Neuronal stem cell (in vitro differentiated cells): Measurements from ENCODE around the gene FBXL19.
A peak's percentile ranks its signal among the peaks of the same experiment; 100 is the strongest.

Experiments
- DNase-seq: peaks from one replicate; pipeline ENCODE4 v3.0.0-alpha.2; 2013; ENCODE audit warnings: low spot score
- H2AFZ ChIP-seq: one replicate; pipeline ENCODE4 v1.6.1; 2013; ENCODE audit warnings: mild to moderate bottlenecking, low read length, inconsistent platforms
- H2AK5ac ChIP-seq: 2 replicates; pipeline ENCODE4 v1.6.1; 2013; ENCODE audit warnings: low read depth, mild to moderate bottlenecking, inconsistent platforms, low read length, moderate library complexity, mixed read lengths
- H2BK120ac ChIP-seq: 2 replicates; pipeline ENCODE4 v1.6.1; 2013; ENCODE audit warnings: low read depth, mild to moderate bottlenecking, inconsistent platforms, low read length, moderate library complexity, mixed read lengths
- H2BK12ac ChIP-seq: one replicate; pipeline ENCODE4 v1.6.1; 2013; ENCODE audit warnings: low read length, inconsistent platforms
- H2BK15ac ChIP-seq: 2 replicates; pipeline ENCODE4 v1.6.1; 2013; ENCODE audit warnings: mild to moderate bottlenecking, low read length, inconsistent platforms, mixed read lengths
- H2BK5ac ChIP-seq: one replicate; pipeline ENCODE4 v1.6.1; 2013; ENCODE audit warnings: inconsistent platforms, mild to moderate bottlenecking, low read length, moderate library complexity
- H3K14ac ChIP-seq: one replicate; pipeline ENCODE4 v1.6.1; 2013; ENCODE audit warnings: low read length, inconsistent platforms
- H3K18ac ChIP-seq: 2 replicates; pipeline ENCODE4 v1.6.1; 2013; ENCODE audit warnings: low read length, inconsistent platforms
- H3K23ac ChIP-seq: 2 replicates; pipeline ENCODE4 v1.6.1; 2013; ENCODE audit warnings: low read depth, mild to moderate bottlenecking, mixed read lengths, low read length, inconsistent platforms; ENCODE audit not compliant: poor library complexity
- H3K27ac ChIP-seq: replicated peaks from 3 replicates; pipeline ENCODE4 v1.5.1; 2013; ENCODE audit warnings: low read length, inconsistent platforms
- H3K27me3 ChIP-seq, 3 experiments: 2 replicates each; pipeline ENCODE4 v1.6.1; 2013; ENCODE audit warnings: low read length in 3 of 3, mild to moderate bottlenecking in 2 of 3, inconsistent platforms in 1 of 3, low read depth in 1 of 3, mixed read lengths in 1 of 3, moderate library complexity in 1 of 3; ENCODE audit not compliant: control insufficient read depth in 3 of 3, insufficient read depth in 3 of 3
- H3K36me3 ChIP-seq, 2 donors: replicated peaks in 1 of 2; 2 replicates each; pipeline ENCODE4 v1.6.1; 2013; ENCODE audit warnings: low read length in 2 of 2; ENCODE audit not compliant: control insufficient read depth in 2 of 2, insufficient read depth in 2 of 2
- H3K4ac ChIP-seq: 2 replicates; pipeline ENCODE4 v1.6.1; 2013; ENCODE audit warnings: inconsistent platforms, mild to moderate bottlenecking, low read length, moderate library complexity
- H3K4me1 ChIP-seq, 2 donors: 1 replicate in 1 of 2; 2 replicates in 1 of 2; pipeline ENCODE4 v1.6.1; 2013; ENCODE audit warnings: low read length in 2 of 2, low read depth in 1 of 2; ENCODE audit not compliant: control insufficient read depth in 2 of 2, insufficient read depth in 1 of 2
- H3K4me2 ChIP-seq: one replicate; pipeline ENCODE4 v1.6.1; 2013; ENCODE audit warnings: mild to moderate bottlenecking, low read length, inconsistent platforms; ENCODE audit not compliant: insufficient read depth, poor library complexity, severe bottlenecking
- H3K4me3 ChIP-seq, 2 donors: 2 replicates each; pipeline ENCODE4 v1.5.1; 2013; ENCODE audit warnings: low read length in 2 of 2, mild to moderate bottlenecking in 2 of 2, inconsistent platforms in 1 of 2, moderate library complexity in 1 of 2
- H3K79me1 ChIP-seq: one replicate; pipeline ENCODE4 v1.6.1; 2013; ENCODE audit warnings: low read depth, mild to moderate bottlenecking, inconsistent platforms, low read length, moderate library complexity
- H3K9ac ChIP-seq: one replicate; pipeline ENCODE4 v1.6.1; 2013; ENCODE audit warnings: mild to moderate bottlenecking, low read depth, low read length, inconsistent platforms; ENCODE audit not compliant: poor library complexity
- H3K9me3 ChIP-seq, 2 donors: replicated peaks in 1 of 2; 2 replicates each; pipeline versions ENCODE3 to v1.6.1; 2013; ENCODE audit warnings: low read length in 2 of 2, mild to moderate bottlenecking in 2 of 2, inconsistent platforms in 1 of 2, low read depth in 1 of 2, mixed read lengths in 1 of 2, moderate library complexity in 1 of 2; ENCODE audit not compliant: control insufficient read depth in 2 of 2, insufficient read depth in 1 of 2
- H4K8ac ChIP-seq: one replicate; pipeline ENCODE4 v1.6.1; 2013; ENCODE audit warnings: low read depth, mild to moderate bottlenecking, inconsistent platforms, low read length, moderate library complexity
- H4K91ac ChIP-seq: one replicate; pipeline ENCODE4 v1.6.1; 2013; ENCODE audit warnings: low read length, low read depth, mild to moderate bottlenecking, inconsistent platforms; ENCODE audit not compliant: poor library complexity
- WGBS, 2 donors: extraction: QIAGEN DNeasy Blood & Tissue Kit; methylation state at CpG; one replicate each; pipeline ENCODE4 v1.1.7; 2013; ENCODE audit warnings: missing lambda C conversion rate in 2 of 2, mixed read lengths in 1 of 2; ENCODE audit not compliant: insufficient read length in 2 of 2, insufficient replicate concordance in 1 of 2; ENCODE audit errors: extremely low coverage in 2 of 2; 5-methylcytosine and 5-hydroxymethylcytosine counted together

The FBXL19 gene

DNA sequence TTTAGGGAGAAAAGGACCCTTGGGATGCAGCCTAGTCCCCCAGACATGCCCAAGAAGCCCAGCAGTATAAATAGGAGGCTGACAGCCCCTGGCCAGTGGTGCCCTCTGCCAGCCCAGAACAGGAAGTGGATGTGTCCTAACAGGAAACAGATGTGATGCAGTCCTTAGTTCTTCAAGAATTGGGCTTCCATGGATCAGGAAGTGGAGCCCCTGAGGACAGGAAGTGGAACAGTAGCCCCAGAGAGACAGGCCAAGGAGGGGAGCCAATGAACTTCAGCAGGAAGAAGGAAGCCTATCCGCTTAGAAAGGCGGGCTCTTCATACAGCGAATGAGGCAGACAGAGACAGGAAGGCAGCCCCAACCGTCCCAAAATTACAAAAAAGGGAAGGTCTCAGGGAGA is 19.8 kb upstream of the FBXL19 start:
- Histone ChIP-seq H3K4ac (no peak overlapping the region), H3K4me2 (no peak overlapping the region), H4K8ac (no peak overlapping the region), H3K23ac (no peak overlapping the region), H2AFZ (peak overlapping the region; percentile 79), H2BK15ac (no peak overlapping the region), H4K91ac (no peak overlapping the region), H2AK5ac (no peak overlapping the region), H3K79me1 (no peaks in the 10 kb centered on the region), H3K18ac (no peak overlapping the region), H3K9ac (no peak overlapping the region), H2BK5ac (no peak overlapping the region), H2BK120ac (no peak overlapping the region), H3K9me3 (no peaks in the 10 kb centered on the region), H2BK12ac (no peak overlapping the region), H3K36me3 (peaks cover 0 to 2% of the 10 kb centered on the region in 2 donors), H3K14ac (no peak overlapping the region), H3K4me1 (peaks cover 5 to 8% of the 10 kb centered on the region in 2 donors), H3K27me3 (no peaks in the 10 kb centered on the region), H3K4me3 (no peak overlapping the region), H3K27ac (no peak overlapping the region)
- no CpG with 5 or more reads among the region's 4 CpGs for WGBS, 2 donors
- DNase-seq: no peak

DNA sequence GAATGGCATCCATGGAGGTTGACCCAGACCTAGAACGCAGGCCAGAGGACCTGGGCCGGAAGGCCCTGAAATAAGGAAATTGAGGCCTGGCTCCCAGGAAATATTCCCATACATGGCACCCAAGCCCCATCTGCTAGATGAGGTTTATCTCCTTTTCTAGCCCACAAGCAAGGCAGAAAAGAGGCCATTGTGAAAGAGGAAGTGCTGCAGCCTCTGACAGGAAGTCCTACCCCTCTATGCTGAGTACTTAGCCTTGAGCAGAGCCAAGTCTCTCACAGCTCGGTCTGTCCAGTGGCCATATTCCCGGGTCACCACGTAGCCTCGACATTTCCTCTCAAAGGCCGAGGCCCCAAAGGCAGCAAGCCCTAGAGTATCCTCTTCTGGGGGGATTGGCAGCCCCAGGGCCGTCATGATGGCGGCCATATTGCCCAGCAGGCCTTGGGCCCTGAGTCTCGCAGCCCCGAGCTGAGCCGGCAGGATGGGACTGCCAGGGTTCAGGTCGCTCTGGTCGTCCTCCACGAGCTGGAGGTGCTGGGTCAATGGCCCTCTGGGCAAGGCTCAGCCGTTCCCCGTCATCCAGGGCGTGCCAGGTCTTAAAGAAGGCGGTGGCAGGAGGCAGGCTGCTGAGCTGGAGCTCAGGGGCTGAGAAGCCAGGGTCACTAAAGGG is 19.1 kb upstream of the FBXL19 start:
- Histone ChIP-seq H3K36me3 (peaks cover 0 to 2% of the 10 kb centered on the region in 2 donors), H3K27ac (no peak overlapping the region), H3K4me2 (no peak overlapping the region), H3K9me3 (no peaks in the 10 kb centered on the region), H3K23ac (no peak overlapping the region), H4K91ac (no peak overlapping the region), H3K18ac (peak overlapping the region; percentile 71), H2BK12ac (peak overlapping the region; percentile 46), H3K79me1 (no peaks in the 10 kb centered on the region), H2AK5ac (peak overlapping the region; percentile 100), H2BK15ac (peak overlapping the region; percentile 60), H3K9ac (no peak overlapping the region), H3K4me3 (no peak overlapping the region), H3K27me3 (no peaks in the 10 kb centered on the region), H3K4me1 (peaks cover 8 to 14% of the 10 kb centered on the region in 2 donors), H2BK120ac (peak overlapping the region; percentile 82), H3K4ac (peak overlapping the region; percentile 66), H2BK5ac (peak overlapping the region; percentile 83), H2AFZ (peak overlapping the region; percentile 79), H3K14ac (peak overlapping the region; percentile 8), H4K8ac (no peak overlapping the region)
- no peak for DNase-seq
- no CpG with 5 or more reads among the region's 19 CpGs for WGBS, 2 donors

DNA sequence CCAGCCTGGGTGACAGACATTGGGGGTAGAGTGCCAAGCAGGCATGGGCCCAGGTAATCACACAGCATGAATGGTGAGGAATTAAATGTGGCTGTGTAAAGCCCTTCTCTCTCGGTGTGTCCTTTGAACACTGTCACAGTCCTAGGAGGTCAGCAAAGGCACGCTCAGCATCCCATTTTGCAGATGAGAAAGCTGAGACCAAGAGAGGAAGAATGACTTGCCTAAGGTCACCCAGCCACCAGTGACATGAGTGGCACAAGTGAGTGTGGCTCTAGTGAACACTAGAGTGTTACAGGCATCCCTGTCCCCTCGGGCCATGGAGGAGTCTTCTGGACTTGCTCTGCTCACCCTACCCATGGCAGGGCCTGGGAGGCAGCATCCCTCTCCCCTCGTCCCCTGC is 16.3 kb upstream of the FBXL19 start:
- H3K18ac ChIP-seq: no peak overlapping the region
- H2AK5ac ChIP-seq: no peak overlapping the region
- no peak overlapping the region for H3K14ac ChIP-seq
- H3K36me3 ChIP-seq: peaks cover 0 to 2% of the 10 kb centered on the region in 2 donors
- H3K4me3 ChIP-seq: no peak overlapping the region
- no peaks in the 10 kb centered on the region for H3K27me3 ChIP-seq
- no peak overlapping the region for H3K4me2 ChIP-seq
- H3K4ac ChIP-seq: no peak overlapping the region
- H2BK120ac ChIP-seq: no peak overlapping the region
- no CpG with 5 or more reads among the region's 4 CpGs for WGBS, 2 donors
- no peak overlapping the region for H2BK5ac ChIP-seq
- no peaks in the 10 kb centered on the region for H3K9me3 ChIP-seq
- H2BK15ac ChIP-seq: peak overlapping the region; percentile 7
- no peak overlapping the region for H3K23ac ChIP-seq
- no peaks in the 10 kb centered on the region for H3K79me1 ChIP-seq
- peaks cover 12 to 26% of the 10 kb centered on the region in 2 donors for H3K4me1 ChIP-seq
- DNase-seq: no peak
- H4K8ac ChIP-seq: no peak overlapping the region
- H2BK12ac ChIP-seq: peak overlapping the region; percentile 24
- H3K27ac ChIP-seq: no peak overlapping the region
- no peak overlapping the region for H4K91ac ChIP-seq
- no peak overlapping the region for H2AFZ ChIP-seq
- no peak overlapping the region for H3K9ac ChIP-seq

DNA sequence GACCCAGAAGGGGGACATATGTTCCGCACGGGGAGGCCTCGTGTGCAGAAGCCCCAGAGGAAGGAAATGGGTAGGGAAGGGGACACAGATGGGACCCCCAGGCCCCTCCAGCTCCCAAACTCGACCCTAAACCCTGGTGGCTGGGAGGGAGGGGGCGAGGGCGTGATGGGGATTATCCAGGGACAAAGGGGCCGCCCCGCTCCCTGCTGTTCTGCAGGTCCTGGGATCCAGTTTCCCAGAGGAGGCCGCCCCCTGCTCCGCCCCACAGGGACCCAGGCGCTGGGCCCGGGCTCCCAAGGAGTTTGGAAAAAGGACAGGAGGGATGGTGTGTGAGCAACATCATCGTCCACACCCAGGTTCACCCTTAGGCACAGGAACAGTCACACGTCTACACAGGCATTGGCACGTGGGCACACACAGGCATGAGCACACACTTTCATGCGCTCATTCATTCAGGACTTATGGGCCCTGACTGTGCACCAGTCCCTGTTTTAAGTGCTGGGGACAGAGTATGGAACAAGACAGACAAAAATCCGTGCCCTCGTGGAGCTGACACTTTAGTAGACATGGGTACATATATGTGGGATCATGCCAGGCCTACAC is 12.8 kb upstream of the FBXL19 start:
- DNase-seq: no peak
- Histone ChIP-seq H3K36me3 (no peaks in the 10 kb centered on the region), H2BK120ac (peak overlapping the region; percentile 89), H2BK5ac (peak overlapping the region; percentile 96), H2BK12ac (peak overlapping the region; percentile 88), H3K27ac (peak overlapping the region; percentile 14), H4K8ac (no peak overlapping the region), H3K23ac (peak overlapping the region; percentile 86), H3K4ac (no peak overlapping the region), H3K79me1 (no peaks in the 10 kb centered on the region), H4K91ac (no peak overlapping the region), H2AK5ac (peak overlapping the region; percentile 99), H3K9me3 (no peaks in the 10 kb centered on the region), H3K18ac (peak overlapping the region; percentile 95), H2AFZ (peak overlapping the region; percentile 68), H3K4me1 (peaks cover 12 to 22% of the 10 kb centered on the region in 2 donors), H3K4me3 (no peak overlapping the region), H3K27me3 (no peaks in the 10 kb centered on the region), H3K9ac (peak overlapping the region; percentile 82), H2BK15ac (peak overlapping the region; percentile 92), H3K14ac (no peak overlapping the region), H3K4me2 (peak overlapping the region; percentile 38)
- no CpG with 5 or more reads among the region's 18 CpGs for WGBS, 2 donors
